PFSK-1 (cell line): ENCODE results near the gene VTI1A.

ENCODE experiments used
- FOXP2 ChIP-seq: optimal IDR thresholded peaks from 2 replicates; pipeline ENCODE3; 2011; ENCODE audit warnings: borderline replicate concordance, control low read depth, inconsistent platforms; ENCODE audit not compliant: insufficient read depth; ENCODE audit errors: extremely low read length, extremely low read depth
- POLR2AphosphoS5 ChIP-seq: IDR thresholded peaks from 2 replicates; pipeline ENCODE4 v1.6.1; 2012; ENCODE audit warnings: low read depth, mild to moderate bottlenecking, control low read depth, low read length, moderate library complexity
- REST ChIP-seq, 2 experiments: IDR thresholded peaks; 2 replicates each; pipeline versions ENCODE4 v1.6.1 to v1.8.0; 2011 to 2012; ENCODE audit warnings: low read depth in 2 of 2, low read length in 2 of 2, control low read depth in 1 of 2, inconsistent platforms in 1 of 2, mild to moderate bottlenecking in 1 of 2, moderate library complexity in 1 of 2; ENCODE audit not compliant: insufficient read depth in 1 of 2
- SIN3A ChIP-seq: IDR thresholded peaks from 2 replicates; pipeline ENCODE4 v1.6.1; 2012; ENCODE audit warnings: mild to moderate bottlenecking, low read length, moderate library complexity, borderline replicate concordance; ENCODE audit not compliant: insufficient read depth
- TAF1 ChIP-seq: IDR thresholded peaks from 2 replicates; pipeline ENCODE4 v1.6.1; 2012; ENCODE audit warnings: low read length, control low read depth, borderline replicate concordance; ENCODE audit not compliant: insufficient read depth

Gene VTI1A

GRCh38 chr10:112666094-112666493, 219.1 kb downstream of the VTI1A start:
- TF ChIP-seq POLR2AphosphoS5: no peak
- TF ChIP-seq FOXP2: no peak
- TF ChIP-seq TAF1: no peak
- no peak for TF ChIP-seq SIN3A
- TF ChIP-seq REST (IDR thresholded peaks at IDR 0.05; ENCODE audit: insufficient read depth in 1 of 2, low read depth in 2 of 2, low read length in 2 of 2): no peak

DNA sequence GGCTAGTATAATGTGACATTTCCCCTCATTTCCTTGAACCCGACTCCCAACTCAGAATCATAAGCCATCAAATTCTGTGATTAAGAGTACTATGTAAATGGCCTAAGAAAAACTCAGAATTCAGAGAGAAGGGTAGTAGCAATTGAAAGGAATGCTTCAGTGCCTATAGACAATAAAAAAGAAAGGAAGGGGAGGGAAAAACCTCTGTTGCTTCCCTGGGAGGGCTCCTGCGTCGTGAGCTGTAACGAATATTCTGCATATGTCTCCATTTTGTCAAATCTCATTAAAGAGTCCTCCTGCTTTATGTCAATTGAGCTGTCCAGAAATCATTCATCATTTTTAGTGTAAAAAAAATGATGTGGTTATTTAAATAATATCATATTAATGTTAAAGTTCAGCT, 223.0 kb downstream of the VTI1A start:
- TF ChIP-seq SIN3A (no peak), FOXP2 (no peak)

- TF ChIP-seq POLR2AphosphoS5: no peak
- no peak for TF ChIP-seq REST (IDR thresholded peaks at IDR 0.05; ENCODE audit: insufficient read depth in 1 of 2, low read depth in 2 of 2, low read length in 2 of 2)
- no peak for TF ChIP-seq FOXP2
- TF ChIP-seq SIN3A: no peak
- TF ChIP-seq TAF1: no peak
Measured at GRCh38 chr10:112671743-112672142, 224.7 kb downstream of the VTI1A start.

DNA sequence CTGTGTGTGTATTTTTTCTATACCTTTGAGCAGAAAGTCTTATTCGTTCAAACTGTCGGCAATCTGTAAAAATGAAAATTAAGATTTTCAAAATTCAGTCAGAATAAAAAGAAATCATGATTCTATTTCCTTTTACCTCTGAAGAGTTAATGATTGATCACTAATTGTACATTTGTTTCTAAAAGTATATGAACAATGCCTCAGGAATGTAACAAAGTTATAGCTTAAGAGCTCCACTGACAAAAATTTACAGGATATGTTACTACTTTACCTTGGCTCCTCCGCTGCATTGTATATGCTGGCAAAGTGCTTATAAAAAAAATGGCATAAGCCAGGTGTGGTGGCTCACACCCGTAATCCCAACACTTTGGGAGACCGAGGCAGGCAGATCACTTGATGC, 225.7 kb downstream of the VTI1A start:
- TF ChIP-seq REST (IDR thresholded peaks at IDR 0.05; ENCODE audit: insufficient read depth in 1 of 2, low read depth in 2 of 2, low read length in 2 of 2) (no peak), SIN3A (no peak), TAF1 (no peak), FOXP2 (no peak), POLR2AphosphoS5 (no peak)

DNA sequence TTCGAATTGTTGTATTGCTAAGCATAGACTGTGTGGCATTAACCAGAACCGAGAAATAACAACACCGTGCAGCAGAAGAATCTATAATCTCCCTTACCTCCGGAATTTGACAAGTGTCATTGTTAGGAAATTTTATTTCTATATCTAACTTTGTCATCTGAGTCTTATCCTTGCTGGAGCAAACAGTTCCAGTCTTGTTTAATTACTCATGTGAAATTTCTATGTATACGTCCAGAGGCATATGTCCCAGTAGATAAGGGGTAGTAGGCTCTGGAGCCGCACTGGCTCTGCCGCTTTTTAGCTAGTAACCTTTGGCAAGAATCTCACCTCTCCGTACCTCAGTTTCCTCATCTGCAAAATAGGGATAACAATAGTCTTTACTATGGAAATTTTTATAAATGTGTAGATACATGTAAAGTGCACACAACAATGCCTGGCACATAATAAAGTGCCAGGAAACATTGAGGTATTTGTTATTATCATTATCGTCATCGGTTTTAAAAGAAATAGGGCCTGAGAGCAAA, 228.6 kb downstream of the VTI1A start:
- no peak for TF ChIP-seq POLR2AphosphoS5
- TF ChIP-seq SIN3A: no peak
- no peak for TF ChIP-seq TAF1
- no peak for TF ChIP-seq REST (IDR thresholded peaks at IDR 0.05; ENCODE audit: insufficient read depth in 1 of 2, low read depth in 2 of 2, low read length in 2 of 2)
- TF ChIP-seq FOXP2: no peak
